Sigmoid colon (tissue), 3 donors: ENCODE measurements around the gene ZNF710.

Source experiments
- CTCF ChIP-seq, 4 experiments: fragments of 450-650 bp in 3 of 4; fragments of 200-600 bp in 1 of 4; IDR thresholded peaks; one replicate each; pipeline ENCODE4 v1.5.1; 2016 to 2019; ENCODE audit warnings: antibody characterized with exemption in 4 of 4, mild to moderate bottlenecking in 3 of 4, moderate library complexity in 2 of 4
- POLR2A ChIP-seq, 2 donors: fragments of 450-650 bp; IDR thresholded peaks; one replicate each; pipeline ENCODE4 v1.6.1; 2016; ENCODE audit warnings: antibody characterized with exemption in 2 of 2, mild to moderate bottlenecking in 2 of 2, moderate library complexity in 2 of 2

GRCh38 chr15:90046911-90047392 lies 45.8 kb downstream of the ZNF710 start:
- TF ChIP-seq CTCF (IDR thresholded peaks at IDR 0.05): no peak
- no peak for TF ChIP-seq POLR2A (IDR thresholded peaks at IDR 0.05)
